ENCODE results near the gene PABPN1L. TPM values are rescaled to one million over a fixed set of nuclear protein-coding genes. Genes with fewer than 3 reads are reported as not detected.

PABPN1L gene
- total and polyA plus RNA-seq, 2 donors (not counting 3 experiments of a cell fraction or from before 2014, with no cell fraction given), result not detected

DNA sequence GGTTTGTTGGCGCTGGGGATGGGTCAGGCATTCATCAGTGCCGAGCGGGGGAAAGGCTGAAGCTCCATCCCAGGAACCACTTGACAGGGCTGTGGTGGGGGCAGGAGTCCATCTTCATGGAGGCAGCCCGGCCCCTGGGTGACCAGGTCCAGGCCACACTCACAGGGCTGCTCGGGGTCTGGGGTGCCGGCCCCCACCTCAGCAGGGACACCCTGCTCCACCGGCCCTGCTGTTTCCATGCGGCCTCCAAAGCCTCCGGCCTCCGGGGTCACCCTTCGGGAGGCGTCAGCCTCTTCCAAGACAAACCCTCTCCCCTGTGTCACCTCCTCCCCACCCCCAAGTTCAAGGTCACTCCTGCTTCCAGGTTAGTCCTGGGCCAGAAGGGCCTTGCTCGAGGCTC is 31.8 kb downstream of the PABPN1L start:
- no TSS peak for BruUV-seq (replicated peaks)
- no peaks in the 10 kb centered on the region for H3K79me2 ChIP-seq (ENCODE audit: control insufficient read depth, insufficient read depth, low read length)
- no peak for TF ChIP-seq POLR2A (IDR thresholded peaks at IDR 0.05; ENCODE audit: low read depth, low read length)
- no peak for TF ChIP-seq MYC (IDR thresholded peaks at IDR 0.05; ENCODE audit: low read depth, low read length)
- TF ChIP-seq FOS (IDR thresholded peaks at IDR 0.05; ENCODE audit: borderline replicate concordance, insufficient read depth, low read length), result no peak
- TF ChIP-seq GATA2 (IDR thresholded peaks at IDR 0.05; ENCODE audit: insufficient read depth, insufficient read length, low read depth, low read length), result no peak
- no peak for TF ChIP-seq MAX (IDR thresholded peaks at IDR 0.05; ENCODE audit: insufficient read depth, insufficient read length)
- TF ChIP-seq JUN (IDR thresholded peaks at IDR 0.05; ENCODE audit: borderline replicate concordance, insufficient read depth, insufficient read length, low read depth), result no peak
- no peak for TF ChIP-seq POLR2AphosphoS5 (IDR thresholded peaks at IDR 0.05; ENCODE audit: insufficient read depth, low read depth, low read length)
- TF ChIP-seq CTCF (IDR thresholded peaks at IDR 0.05; ENCODE audit: extremely low read depth in 1 of 2, insufficient read depth in 1 of 2, low read depth in 1 of 2, low read length in 2 of 2), result no peak
- no peak for TF ChIP-seq EZH2 (IDR thresholded peaks at IDR 0.05; ENCODE audit: borderline replicate concordance, low read depth, low read length, severe bottlenecking)
- DNase-seq (ENCODE audit: low read depth, low spot score), result no peak
- no peaks in the 10 kb centered on the region for H3K27me3 ChIP-seq (ENCODE audit: control insufficient read depth in 2 of 2, insufficient read depth in 2 of 2, low read length in 2 of 2)
- no peak for FAIRE-seq
- H4K20me1 ChIP-seq (replicated peaks; ENCODE audit: control insufficient read depth, extremely low read depth, insufficient read depth, low read length), result no peaks in the 10 kb centered on the region
- ChIA-PET CTCF (no interaction called here), POLR2A (no interaction called here)
- dilution Hi-C loops (cut with MboI; ENCODE audit: extremely low pct_ligation_motif_present, low sequenced_read_pairs), result no loop called here
- no peaks in the 10 kb centered on the region for H3K9me3 ChIP-seq (replicated peaks; ENCODE audit: control insufficient read depth, insufficient read depth, low read length)
- no peak overlapping the region for H3K27ac ChIP-seq (ENCODE audit: insufficient read depth, low read depth, low read length)
- H3K9ac ChIP-seq (replicated peaks; ENCODE audit: extremely low read depth, insufficient read depth, low read length), result no peak overlapping the region
- H3K9me1 ChIP-seq (replicated peaks; ENCODE audit: control insufficient read depth, extremely low read depth, insufficient read depth, low read length), result no peaks in the 10 kb centered on the region
- H3K4me1 ChIP-seq (ENCODE audit: control insufficient read depth, extremely low read depth, insufficient read depth, low read length), result no peaks in the 10 kb centered on the region
- peaks cover 0 to 3% of the 10 kb centered on the region in 2 experiments for H3K36me3 ChIP-seq (ENCODE audit: control insufficient read depth in 2 of 2, extremely low read depth in 1 of 2, insufficient read depth in 2 of 2, low read length in 2 of 2)
- no peak overlapping the region for H3K4me3 ChIP-seq (replicated peaks in 1 of 3; ENCODE audit: insufficient read depth in 1 of 3, low read depth in 1 of 3, low read length in 3 of 3)
- intact Hi-C loops (cut with micrococcal nuclease), result no loop called here
- H2AFZ ChIP-seq (ENCODE audit: low read depth, low read length), result no peak overlapping the region
- H3K4me2 ChIP-seq (ENCODE audit: insufficient read depth, low read length), result no peak overlapping the region

Measured in endothelial cell of umbilical vein (primary cell).